ENCODE results near the gene NEDD4L.

NEDD4L gene

GRCh38 chr18:58303363-58303762, 259.3 kb downstream of the NEDD4L start:
- DNase-seq = no peak

- no peak for DNase-seq
These were observed 261.8 kb downstream of the NEDD4L start for GRCh38 chr18:58305792-58306191.

GRCh38 chr18:58307441-58307840, 263.4 kb downstream of the NEDD4L start:
- no peak for DNase-seq

GRCh38 chr18:58308463-58308862, 264.4 kb downstream of the NEDD4L start:
- DNase-seq = no peak

- DNase-seq = no peak
These were observed 265.1 kb downstream of the NEDD4L start for GRCh38 chr18:58309099-58309498.

GRCh38 chr18:58309610-58310239, 265.7 kb downstream of the NEDD4L start:
- DNase-seq = no peak

- no peak for DNase-seq
These were observed 266.5 kb downstream of the NEDD4L start for GRCh38 chr18:58310517-58310916.

- no peak for DNase-seq
These were observed 267.4 kb downstream of the NEDD4L start for GRCh38 chr18:58311390-58311789.

- no peak for DNase-seq
These were observed 269.5 kb downstream of the NEDD4L start for GRCh38 chr18:58313491-58314032.

GRCh38 chr18:58314284-58314683, 270.3 kb downstream of the NEDD4L start:
- no peak for DNase-seq

- no peak for DNase-seq
These were observed 271.0 kb downstream of the NEDD4L start for GRCh38 chr18:58315041-58315440.

GRCh38 chr18:58315739-58316215, 271.8 kb downstream of the NEDD4L start:
- DNase-seq = no peak

- DNase-seq = no peak
These were observed 272.6 kb downstream of the NEDD4L start for GRCh38 chr18:58316396-58317342.

- no peak for DNase-seq
These were observed 275.7 kb downstream of the NEDD4L start for GRCh38 chr18:58319719-58320118.

GRCh38 chr18:58320907-58321561, 277.0 kb downstream of the NEDD4L start:
- DNase-seq = no peak

- no peak for DNase-seq
These were observed 278.0 kb downstream of the NEDD4L start for GRCh38 chr18:58321986-58322385.

- DNase-seq = no peak
These were observed 278.4 kb downstream of the NEDD4L start for GRCh38 chr18:58322464-58322863.

GRCh38 chr18:58323866-58324762, 280.1 kb downstream of the NEDD4L start:
- DNase-seq = no peak

GRCh38 chr18:58324824-58325480, 280.9 kb downstream of the NEDD4L start:
- no peak for DNase-seq

- no peak for DNase-seq
These were observed 281.5 kb downstream of the NEDD4L start for GRCh38 chr18:58325494-58325893.

GRCh38 chr18:58334061-58334460, 290.0 kb downstream of the NEDD4L start:
- no peak for DNase-seq

- DNase-seq = no peak
These were observed 291.2 kb downstream of the NEDD4L start for GRCh38 chr18:58335223-58335622.
